ENCODE results near the gene VTN.

GRCh38 chr17:28318759-28319597, 51.1 kb downstream of the VTN start, which contains the start of gene TMEM97:
- TF ChIP-seq CTCF (IDR thresholded peaks at IDR 0.05; ENCODE audit: borderline replicate concordance, extremely low read depth, low read length, poor library complexity, severe bottlenecking) (peak; percentile 39), EZH2 (IDR thresholded peaks at IDR 0.05; ENCODE audit: borderline replicate concordance, low read depth, low read length, severe bottlenecking) (no peak)

Data from DND-41 (cell line).